SU-DHL-6 (cell line): ENCODE results near the gene CZIB.

Experiments
- H2AFZ ChIP-seq: fragments of 200-600 bp; sonication (generic); 2 replicates; pipeline ENCODE4 v1.6.1; 2014; ENCODE audit warnings: low read depth, mild to moderate bottlenecking, moderate library complexity, mixed read lengths, antibody characterized with exemption, low read length; ENCODE audit not compliant: severe bottlenecking
- H3F3A ChIP-seq: fragments of 200-600 bp; shearing (Covaris generic); 2 replicates; pipeline ENCODE4 v1.6.0; 2016; ENCODE audit warnings: antibody characterized with exemption, mild to moderate bottlenecking; ENCODE audit not compliant: insufficient read depth
- H3K27ac ChIP-seq: fragments of 200-600 bp; sonication (generic); 2 replicates; pipeline ENCODE4 v1.5.1; 2016; ENCODE audit warnings: low read depth, mild to moderate bottlenecking, low read length, moderate library complexity, mixed read lengths
- H3K27me3 ChIP-seq: fragments of 200-600 bp; sonication (generic), shearing (Covaris generic); 2 replicates; pipeline ENCODE4 v1.6.0; 2014; ENCODE audit warnings: mild to moderate bottlenecking, low read length
- H3K36me3 ChIP-seq: fragments of 200-600 bp; sonication (generic); 2 replicates; pipeline ENCODE4 v1.6.1; 2014; ENCODE audit warnings: mild to moderate bottlenecking, low read length, mixed read lengths
- H3K4me2 ChIP-seq: fragments of 300-600, 200-600 bp; shearing (Covaris generic), sonication (generic); 2 replicates; pipeline ENCODE4 v1.6.0; 2014; ENCODE audit warnings: low read length, low read depth, mild to moderate bottlenecking; ENCODE audit not compliant: poor library complexity, severe bottlenecking
- H3K4me3 ChIP-seq: fragments of 200-600 bp; sonication (generic); 2 replicates; pipeline ENCODE4 v1.5.1; 2014; ENCODE audit warnings: antibody characterized with exemption, low read length, mild to moderate bottlenecking, mixed read lengths; ENCODE audit not compliant: insufficient read depth, poor library complexity, severe bottlenecking
- H3K79me2 ChIP-seq: fragments of 200-600 bp; sonication (generic); 2 replicates; pipeline ENCODE4 v1.6.1; 2014; ENCODE audit warnings: mild to moderate bottlenecking, low read length, moderate library complexity; ENCODE audit not compliant: insufficient read depth
- H3K9ac ChIP-seq: fragments of 200-600 bp; sonication (generic); 2 replicates; pipeline ENCODE4 v1.7.0; 2014; ENCODE audit warnings: mild to moderate bottlenecking, low read length
- H3K9me2 ChIP-seq: fragments of 200-600 bp; sonication (generic); replicated peaks from 2 replicates; pipeline ENCODE4 v1.6.1; 2014; ENCODE audit warnings: low read length; ENCODE audit not compliant: insufficient read depth
- H3K9me3 ChIP-seq: fragments of 200-600 bp; sonication (generic); 2 replicates; pipeline ENCODE4 v1.6.1; 2014; ENCODE audit warnings: low read length, mixed read lengths; ENCODE audit not compliant: insufficient read depth
- H4K20me1 ChIP-seq: fragments of 200-600 bp; sonication (generic); 2 replicates; pipeline ENCODE4 v1.6.1; 2014; ENCODE audit warnings: low read depth, mild to moderate bottlenecking, antibody characterized with exemption, low read length, moderate library complexity, mixed read lengths
- CTCF ChIP-seq: fragments of 200-600 bp; sonication (generic); IDR thresholded peaks from one replicate; pipeline ENCODE4 v1.5.1; 2017; ENCODE audit warnings: antibody characterized with exemption, mild to moderate bottlenecking, low read length, moderate library complexity; ENCODE audit not compliant: insufficient read depth, poor library complexity, severe bottlenecking
- EZH2phosphoT487 ChIP-seq: fragments of 200-600 bp; sonication (generic), shearing (Covaris generic); conservative IDR thresholded peaks from 2 replicates; pipeline ENCODE4 v1.6.1; 2018; ENCODE audit warnings: mild to moderate bottlenecking, antibody characterized with exemption, low read length, moderate library complexity, mixed read lengths

Gene CZIB

GRCh38 chr1:53180226-53180625 is 40.2 kb downstream of the CZIB start:
- Histone ChIP-seq H3K36me3 (no peaks in the 10 kb centered on the region), H3K79me2 (no peaks in the 10 kb centered on the region), H3K27ac (no peak overlapping the region), H3F3A (no peaks in the 10 kb centered on the region), H3K9ac (no peak overlapping the region), H3K9me2 (no peaks in the 10 kb centered on the region), H4K20me1 (no peaks in the 10 kb centered on the region), H3K27me3 (no peaks in the 10 kb centered on the region), H3K4me3 (no peak overlapping the region), H2AFZ (no peak overlapping the region), H3K4me2 (no peak overlapping the region), H3K9me3 (no peaks in the 10 kb centered on the region)
- TF ChIP-seq EZH2phosphoT487 (no peak), CTCF (no peak)

- Histone ChIP-seq H3K9ac (no peak overlapping the region), H3K4me2 (no peak overlapping the region), H3K27me3 (no peaks in the 10 kb centered on the region), H3K36me3 (no peaks in the 10 kb centered on the region), H2AFZ (no peak overlapping the region), H3K79me2 (no peaks in the 10 kb centered on the region), H3K4me3 (no peak overlapping the region), H3K9me2 (no peaks in the 10 kb centered on the region), H3K9me3 (no peaks in the 10 kb centered on the region), H4K20me1 (no peaks in the 10 kb centered on the region), H3F3A (no peaks in the 10 kb centered on the region), H3K27ac (no peak overlapping the region)
- TF ChIP-seq CTCF (no peak), EZH2phosphoT487 (no peak)
These were observed 43.8 kb downstream of the CZIB start for GRCh38 chr1:53176452-53177208.

- no peak overlapping the region for H3K27ac ChIP-seq
- no peak overlapping the region for H3K4me2 ChIP-seq
- H4K20me1 ChIP-seq, result no peaks in the 10 kb centered on the region
- no peaks in the 10 kb centered on the region for H3K9me3 ChIP-seq
- H2AFZ ChIP-seq, result no peak overlapping the region
- H3K9me2 ChIP-seq, result no peaks in the 10 kb centered on the region
- H3K79me2 ChIP-seq, result no peaks in the 10 kb centered on the region
- H3K27me3 ChIP-seq, result no peaks in the 10 kb centered on the region
- no peaks in the 10 kb centered on the region for H3K36me3 ChIP-seq
- H3K4me3 ChIP-seq, result no peak overlapping the region
- TF ChIP-seq CTCF (no peak), EZH2phosphoT487 (no peak)
- H3F3A ChIP-seq, result no peaks in the 10 kb centered on the region
- no peak overlapping the region for H3K9ac ChIP-seq
These were observed 45.2 kb downstream of the CZIB start for GRCh38 chr1:53174971-53175913.
